SK-N-SH (cell line): ENCODE results near the gene ZSCAN18. TPM values are rescaled to one million over a fixed set of nuclear protein-coding genes. Genes with fewer than 3 reads are reported as not detected.

Experiments used
- CTCF ChIA-PET: fragments of 300-600, 350-600 bp; formaldehyde crosslinking; extraction: SDS; loops from one replicate; lab custom pipeline; 2021; lab: Yijun Ruan, JAX
- POLR2A ChIA-PET: fragments of 350-600 bp; sonication (Branson Sonifier 250); formaldehyde crosslinking; extraction: SDS; loops from one replicate; lab custom pipeline; 2020; ENCODE audit warnings: antibody characterized with exemption, inconsistent platforms; lab: Yijun Ruan, JAX
- DNase-seq: peaks from one replicate; pipeline ENCODE4 v3.0.0; 2012
- H2AFZ ChIP-seq: fragments of 200-600 bp; sonication (generic); 2 replicates; pipeline ENCODE4 v1.8.1; 2016; ENCODE audit warnings: antibody characterized with exemption, mild to moderate bottlenecking, low read depth
- H3F3A ChIP-seq: fragments of 200-600 bp; sonication (generic); replicated peaks from 2 replicates; pipeline ENCODE3; 2016; ENCODE audit warnings: antibody characterized with exemption, mild to moderate bottlenecking; ENCODE audit not compliant: insufficient read depth
- H3K27ac ChIP-seq, 2 experiments: fragments of 200-500 bp in 1 of 2; fragments of 200-600 bp in 1 of 2; sonication (Bioruptor generic) in 1 of 2; sonication (generic), shearing (Covaris generic) in 1 of 2; 2 replicates each; pipeline versions ENCODE4 v1.5.1 to v1.6.1; 2014 to 2016; ENCODE audit warnings: low read depth in 2 of 2, inconsistent platforms in 1 of 2, low read length in 1 of 2, mild to moderate bottlenecking in 1 of 2, mixed read lengths in 1 of 2
- H3K27me3 ChIP-seq: fragments of 200-600 bp; sonication (generic), shearing (Covaris generic); 2 replicates; pipeline ENCODE4 v1.6.1; 2016; ENCODE audit warnings: mixed run types; ENCODE audit not compliant: insufficient read depth
- H3K36me3 ChIP-seq, 2 experiments: fragments of 200-500 bp in 1 of 2; fragments of 200-600 bp in 1 of 2; sonication (Bioruptor generic) in 1 of 2; sonication (generic) in 1 of 2; replicated peaks in 1 of 2; 2 replicates each; pipeline versions ENCODE3 to v1.5.1; 2014 to 2016; ENCODE audit warnings: low read length in 1 of 2, mild to moderate bottlenecking in 1 of 2; ENCODE audit not compliant: insufficient read depth in 2 of 2, control insufficient read depth in 1 of 2
- H3K4me1 ChIP-seq, 2 experiments: fragments of 200-500 bp in 1 of 2; fragments of 200-600 bp in 1 of 2; sonication (Bioruptor generic) in 1 of 2; sonication (generic), shearing (Covaris generic) in 1 of 2; 2 replicates each; pipeline versions ENCODE4 v1.5.1 to v1.6.1; 2014 to 2016; ENCODE audit warnings: low read depth in 1 of 2, low read length in 1 of 2, mixed run types in 1 of 2; ENCODE audit not compliant: insufficient read depth in 2 of 2, control insufficient read depth in 1 of 2
- H3K4me2 ChIP-seq: fragments of 200-600 bp; sonication (generic), shearing (Covaris generic); 2 replicates; pipeline ENCODE4 v1.6.1; 2017; ENCODE audit warnings: mixed run types
- H3K4me3 ChIP-seq, 2 experiments: fragments of 200-500 bp in 1 of 2; fragments of 200-600 bp in 1 of 2; sonication (Bioruptor generic) in 1 of 2; sonication (generic), shearing (Covaris generic) in 1 of 2; 2 replicates each; pipeline versions ENCODE4 v1.5.1 to v1.8.1; 2014 to 2016; ENCODE audit warnings: low read depth in 2 of 2, inconsistent platforms in 1 of 2, low read length in 1 of 2, mild to moderate bottlenecking in 1 of 2, mixed read lengths in 1 of 2, moderate library complexity in 1 of 2
- H3K79me2 ChIP-seq: fragments of 200-600 bp; sonication (generic); 2 replicates; pipeline ENCODE4 v1.8.1; 2017; ENCODE audit warnings: mild to moderate bottlenecking; ENCODE audit not compliant: insufficient read depth
- H3K9ac ChIP-seq: fragments of 200-600 bp; sonication (generic); 2 replicates; pipeline ENCODE4 v1.6.1; 2017; ENCODE audit warnings: mixed run types
- H3K9me2 ChIP-seq: fragments of 200-600 bp; sonication (generic); 2 replicates; pipeline ENCODE4 v1.6.1; 2017; ENCODE audit warnings: mixed run types
- H3K9me3 ChIP-seq: fragments of 200-600 bp; sonication (generic); 2 replicates; pipeline ENCODE4 v1.6.1; 2017; ENCODE audit warnings: mixed run types, mild to moderate bottlenecking, moderate library complexity
- H4K20me1 ChIP-seq: fragments of 200-600 bp; sonication (generic); 2 replicates; pipeline ENCODE4 v1.6.1; 2017; ENCODE audit warnings: mild to moderate bottlenecking, mixed run types; ENCODE audit not compliant: insufficient read depth
- ELF1 ChIP-seq: IDR thresholded peaks from 2 replicates; pipeline ENCODE4 v1.4.0; 2012
- FOXJ3 ChIP-seq: sonication (generic); formaldehyde crosslinking; IDR thresholded peaks from 2 replicates; pipeline ENCODE4 v1.5.1; 2020; ENCODE audit warnings: mild to moderate bottlenecking, missing genetic modification reagents
- NRF1 ChIP-seq: IDR thresholded peaks from 2 replicates; pipeline ENCODE4 v1.6.1; 2012; ENCODE audit warnings: low read depth, mild to moderate bottlenecking, low read length
- RAD21 ChIP-seq: IDR thresholded peaks from 2 replicates; pipeline ENCODE4 v1.6.1; 2012; ENCODE audit warnings: mild to moderate bottlenecking, low read length
- REST ChIP-seq: IDR thresholded peaks from 2 replicates; pipeline ENCODE4 v1.6.1; 2012; ENCODE audit warnings: mild to moderate bottlenecking, low read depth, low read length, moderate library complexity
- RFX5 ChIP-seq: IDR thresholded peaks from 2 replicates; pipeline ENCODE4 v1.6.1; 2012; ENCODE audit warnings: mild to moderate bottlenecking, improper control_type of control experiment, low read length
- RXRA ChIP-seq: IDR thresholded peaks from 2 replicates; pipeline ENCODE4 v1.4.0; 2012; ENCODE audit warnings: low read depth, mild to moderate bottlenecking, borderline replicate concordance
- TCF12 ChIP-seq: IDR thresholded peaks from 2 replicates; pipeline ENCODE4 v1.4.0; 2012
- USF1 ChIP-seq: IDR thresholded peaks from 2 replicates; pipeline ENCODE4 v1.4.0; 2012; ENCODE audit warnings: low read depth, borderline replicate concordance
- YY1 ChIP-seq: IDR thresholded peaks from 2 replicates; pipeline ENCODE4 v1.4.0; 2012; ENCODE audit warnings: low read depth, mild to moderate bottlenecking
- ZBTB33 ChIP-seq: IDR thresholded peaks from 2 replicates; pipeline ENCODE4 v1.4.0; 2012; ENCODE audit warnings: low read depth, borderline replicate concordance
- WGBS: methylation state at CpG from one replicate; pipeline ENCODE4 v1.1.6; 2017; ENCODE audit warnings: low lambda C conversion rate; 5-methylcytosine and 5-hydroxymethylcytosine counted together
- polyA plus RNA-seq, 3 experiments: library from polyadenylated mRNA; depleted of rRNA; stranded (reverse); fragments of >200 nt; gene quantifications; 2 replicates each; pipeline ENCODE4 v1.2.3, GENCODE V29; 2012
- TF ChIP-seq, protein P1 (sequence below): fragments of 150-350 bp; IDR thresholded peaks from 2 replicates; pipeline ENCODE4 v1.6.1; 2017; ENCODE audit warnings: antibody characterized with exemption, low read length, low read depth, borderline replicate concordance

The ZSCAN18 gene
- polyA plus RNA-seq, 1 of the 3 experiments (the other 2 are of a cell fraction), result 26.7 TPM

GRCh38 chr19:58060231-58060630 lies 37.8 kb downstream of the ZSCAN18 start:
- H3K4me2 ChIP-seq, result no peak overlapping the region
- H2AFZ ChIP-seq, result no peak overlapping the region
- H3K36me3 ChIP-seq, result no peaks in the 10 kb centered on the region
- ChIA-PET POLR2A (no interaction called here), CTCF (no interaction called here)
- H3K9ac ChIP-seq, result no peak overlapping the region
- H3K79me2 ChIP-seq, result no peaks in the 10 kb centered on the region
- H3K27ac ChIP-seq, result no peak overlapping the region
- H3K9me3 ChIP-seq, result no peaks in the 10 kb centered on the region
- H3K4me3 ChIP-seq, result no peak overlapping the region; a peak in 1 of 4 replicates
- H3F3A ChIP-seq, result no peaks in the 10 kb centered on the region
- no peak for DNase-seq
- no peaks in the 10 kb centered on the region for H3K4me1 ChIP-seq
- no peaks in the 10 kb centered on the region for H3K27me3 ChIP-seq
- TF ChIP-seq FOXJ3 (CRISPR knock-in tag) (no peak), ELF1 (no peak), YY1 (no peak), ZBTB33 (no peak), RXRA (no peak), USF1 (no peak), NRF1 (no peak), REST (no peak), TCF12 (no peak), RFX5 (no peak), RAD21 (no peak)
- TF ChIP-seq, protein P1, sequence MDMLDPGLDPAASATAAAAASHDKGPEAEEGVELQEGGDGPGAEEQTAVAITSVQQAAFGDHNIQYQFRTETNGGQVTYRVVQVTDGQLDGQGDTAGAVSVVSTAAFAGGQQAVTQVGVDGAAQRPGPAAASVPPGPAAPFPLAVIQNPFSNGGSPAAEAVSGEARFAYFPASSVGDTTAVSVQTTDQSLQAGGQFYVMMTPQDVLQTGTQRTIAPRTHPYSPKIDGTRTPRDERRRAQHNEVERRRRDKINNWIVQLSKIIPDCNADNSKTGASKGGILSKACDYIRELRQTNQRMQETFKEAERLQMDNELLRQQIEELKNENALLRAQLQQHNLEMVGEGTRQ, result no peak
- H4K20me1 ChIP-seq, result no peaks in the 10 kb centered on the region
- WGBS, result 87% methylated on average over 24 of the region's 24 CpGs
- H3K9me2 ChIP-seq, result no peaks in the 10 kb centered on the region
